ENCODE data around the gene ASNS.

The ASNS gene

GRCh38 chr7:97844036-97844435 lies 28.2 kb downstream of the ASNS start:
- no peak for DNase-seq (ENCODE audit: low read depth, low spot score)

- DNase-seq (ENCODE audit: low read depth, low spot score): no peak
Measured at GRCh38 chr7:97842772-97843345, 29.3 kb downstream of the ASNS start.

- no peak for DNase-seq (ENCODE audit: low read depth, low spot score)
Measured at GRCh38 chr7:97842006-97842405, 30.2 kb downstream of the ASNS start.

DNA sequence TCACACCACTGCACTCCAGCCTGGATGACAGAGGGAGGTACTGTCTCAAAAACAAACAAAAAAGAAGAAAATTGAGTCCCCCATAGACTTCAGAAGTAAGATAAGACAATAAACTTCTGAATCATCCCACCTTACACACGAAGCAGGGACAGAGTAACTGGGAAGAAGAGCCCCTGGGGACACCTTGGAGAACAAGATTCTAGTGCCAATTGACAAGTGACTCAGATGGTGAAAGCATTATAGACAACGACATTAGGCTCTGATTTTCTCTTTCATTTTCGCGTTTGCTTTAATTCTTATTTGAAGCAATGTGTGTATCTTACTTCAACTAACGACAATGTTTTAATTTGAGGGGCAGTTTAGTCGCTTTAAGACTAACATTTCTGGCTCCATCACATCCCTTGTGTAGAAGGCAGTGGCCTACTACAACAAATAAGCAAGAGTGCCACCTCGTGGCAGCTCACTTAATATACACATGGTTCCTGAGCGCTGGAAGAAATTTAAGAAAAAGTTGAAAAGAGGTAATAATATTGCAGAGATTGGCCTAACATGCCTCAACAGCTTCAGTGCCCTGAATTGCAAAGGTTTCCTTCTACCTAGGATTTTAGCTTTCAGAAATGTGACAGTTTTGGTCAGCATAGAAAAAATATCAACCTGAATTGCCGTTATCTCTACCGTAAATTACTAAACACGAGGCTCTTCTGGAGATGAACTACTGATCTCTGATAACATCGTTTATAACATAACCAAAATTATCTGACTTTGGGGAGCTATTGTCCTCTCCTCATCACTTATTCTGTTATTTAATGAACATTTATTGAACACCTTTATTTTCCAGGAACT lies 36.7 kb downstream of the ASNS start:
- peak; percentile 34 for DNase-seq (ENCODE audit: low read depth, low spot score)

- DNase-seq (ENCODE audit: low read depth, low spot score): no peak
Measured at GRCh38 chr7:97819161-97819560, 53.0 kb downstream of the ASNS start.

DNA sequence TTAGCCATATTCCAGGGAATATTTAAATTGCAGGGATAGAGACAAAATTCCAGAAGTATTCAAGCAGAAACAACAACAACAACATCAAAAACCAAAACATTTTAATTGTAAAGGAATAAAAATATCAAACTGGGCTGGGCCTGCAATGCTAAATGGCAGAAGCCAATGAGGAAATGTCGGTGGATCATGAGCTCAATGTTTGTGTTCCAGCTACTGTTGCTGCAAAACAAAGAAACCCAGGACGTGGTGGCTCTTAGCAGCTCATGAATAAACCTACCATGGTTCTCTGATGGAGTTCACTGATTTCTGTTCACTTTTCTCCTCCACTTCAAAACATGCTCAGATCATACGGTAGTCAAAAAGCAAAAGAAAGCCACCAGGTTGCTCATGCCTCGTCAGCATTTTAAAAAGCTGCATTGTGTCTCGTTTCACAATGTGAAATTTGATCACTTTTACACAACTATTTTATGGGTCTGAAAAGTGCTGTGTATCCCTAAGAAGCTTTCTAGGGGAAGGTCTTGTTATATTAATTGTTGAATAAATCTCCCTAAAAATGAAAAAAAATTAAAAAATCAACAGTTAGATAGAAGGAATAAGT lies 54.0 kb downstream of the ASNS start:
- DNase-seq (ENCODE audit: low read depth, low spot score): no peak

Measured in ELF-1 (cell line).